Breast epithelium (tissue), 4 donors: ENCODE measurements around the gene LYL1. TPM values are rescaled to one million over a fixed set of nuclear protein-coding genes. Genes with fewer than 3 reads are reported as not detected.

Experiments
- DNase-seq, 2 donors: peaks; one replicate each; pipeline ENCODE4 v3.0.0-alpha.2; 2019; ENCODE audit warnings: low spot score in 2 of 2
- H3K27ac ChIP-seq, 2 donors: fragments of 200-600 bp; sonication (generic) in 1 of 2; one replicate each; pipeline ENCODE4 v1.5.1; 2016 to 2019; ENCODE audit warnings: mild to moderate bottlenecking in 1 of 2
- H3K27me3 ChIP-seq, 2 donors: fragments of 200-600 bp; sonication (generic) in 1 of 2; one replicate each; pipeline versions ENCODE4 v1.5.1 to v1.6.0; 2017 to 2019; ENCODE audit warnings: control low read depth in 1 of 2, mild to moderate bottlenecking in 1 of 2
- H3K36me3 ChIP-seq: fragments of 200-600 bp; one replicate; pipeline ENCODE4 v1.5.1; 2019
- H3K4me1 ChIP-seq, 2 donors: fragments of 200-600 bp; sonication (generic); one replicate each; pipeline ENCODE4 v1.5.1; 2016 to 2019; ENCODE audit warnings: control low read depth in 1 of 2
- H3K4me3 ChIP-seq, 3 donors: fragments of 200-600 bp; sonication (generic); 1 replicate in 2 of 3; 2 replicates in 1 of 3; pipeline ENCODE4 v1.5.1; 2016 to 2019; ENCODE audit warnings: mild to moderate bottlenecking in 3 of 3, moderate library complexity in 2 of 3
- H3K9me3 ChIP-seq, 2 donors: fragments of 200-600 bp; sonication (generic) in 1 of 2; one replicate each; pipeline ENCODE4 v1.5.1; 2016 to 2019; ENCODE audit warnings: control low read depth in 1 of 2
- POLR2A ChIP-seq: fragments of 450-650 bp; IDR thresholded peaks from one replicate; pipeline ENCODE4 v1.6.1; 2016; ENCODE audit warnings: antibody characterized with exemption, mild to moderate bottlenecking, moderate library complexity
- POLR2AphosphoS5 ChIP-seq, 3 donors: sonication (generic); formaldehyde crosslinking; IDR thresholded peaks; one replicate each; pipeline ENCODE4 v1.6.1; 2017; ENCODE audit warnings: antibody characterized with exemption in 3 of 3
- intact Hi-C: fragments of 100-400 bp; cut with DNase I; formaldehyde crosslinking; loops from one replicate; pipeline ENCODE4 v1.15.1; 2023; ENCODE audit warnings: low total_unique reads
- total RNA-seq, 3 donors: library from RNA; depleted of rRNA; stranded (reverse); fragments of >200 nt; gene quantifications; one replicate each; pipeline ENCODE4 v1.1.0, GENCODE V29; 2016
- TF ChIP-seq, protein P1 (sequence below), 3 donors: fragments of 450-650 bp; IDR thresholded peaks; one replicate each; pipeline ENCODE4 v1.5.1; 2016 to 2017; ENCODE audit warnings: antibody characterized with exemption in 3 of 3, mild to moderate bottlenecking in 3 of 3, moderate library complexity in 3 of 3

LYL1 gene
- total RNA-seq, 3 donors from 2014 or later = 7.0 to 21.0 (median 9.2) TPM

DNA sequence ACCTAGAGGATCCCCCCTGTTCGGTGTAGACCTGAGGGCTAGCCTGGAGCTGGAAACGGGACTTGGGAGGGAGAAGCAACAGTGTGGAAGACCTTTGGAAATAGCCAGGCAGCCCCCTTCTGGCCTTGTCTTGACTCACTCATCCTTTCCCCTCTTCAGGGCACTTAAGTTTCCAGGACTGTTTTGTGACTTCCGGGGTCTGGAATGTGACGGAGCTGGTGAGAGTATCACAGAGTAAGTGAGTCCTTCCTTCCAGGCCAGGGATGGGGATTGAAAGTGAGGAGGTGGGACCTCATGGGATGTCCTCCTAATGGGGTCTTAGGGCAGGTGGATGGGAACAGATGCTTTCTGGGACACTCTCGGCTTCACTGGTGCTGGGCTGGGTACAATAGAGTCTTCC, 29.4 kb downstream of the LYL1 start:
- intact Hi-C loops = no loop called here
- H3K9me3 ChIP-seq = no peaks in the 10 kb centered on the region
- H3K4me3 ChIP-seq = no peak overlapping the region
- H3K36me3 ChIP-seq = no peaks in the 10 kb centered on the region
- no peak for TF ChIP-seq POLR2AphosphoS5 (IDR thresholded peaks at IDR 0.05)
- TF ChIP-seq, protein P1, sequence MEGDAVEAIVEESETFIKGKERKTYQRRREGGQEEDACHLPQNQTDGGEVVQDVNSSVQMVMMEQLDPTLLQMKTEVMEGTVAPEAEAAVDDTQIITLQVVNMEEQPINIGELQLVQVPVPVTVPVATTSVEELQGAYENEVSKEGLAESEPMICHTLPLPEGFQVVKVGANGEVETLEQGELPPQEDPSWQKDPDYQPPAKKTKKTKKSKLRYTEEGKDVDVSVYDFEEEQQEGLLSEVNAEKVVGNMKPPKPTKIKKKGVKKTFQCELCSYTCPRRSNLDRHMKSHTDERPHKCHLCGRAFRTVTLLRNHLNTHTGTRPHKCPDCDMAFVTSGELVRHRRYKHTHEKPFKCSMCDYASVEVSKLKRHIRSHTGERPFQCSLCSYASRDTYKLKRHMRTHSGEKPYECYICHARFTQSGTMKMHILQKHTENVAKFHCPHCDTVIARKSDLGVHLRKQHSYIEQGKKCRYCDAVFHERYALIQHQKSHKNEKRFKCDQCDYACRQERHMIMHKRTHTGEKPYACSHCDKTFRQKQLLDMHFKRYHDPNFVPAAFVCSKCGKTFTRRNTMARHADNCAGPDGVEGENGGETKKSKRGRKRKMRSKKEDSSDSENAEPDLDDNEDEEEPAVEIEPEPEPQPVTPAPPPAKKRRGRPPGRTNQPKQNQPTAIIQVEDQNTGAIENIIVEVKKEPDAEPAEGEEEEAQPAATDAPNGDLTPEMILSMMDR (IDR thresholded peaks at IDR 0.05) = no peak
- peak overlapping the region; percentile 71 to 83 for H3K27ac ChIP-seq
- no peaks in the 10 kb centered on the region for H3K27me3 ChIP-seq
- H3K4me1 ChIP-seq = peaks cover 20 to 29% of the 10 kb centered on the region in 2 donors
- no peak for DNase-seq

DNA sequence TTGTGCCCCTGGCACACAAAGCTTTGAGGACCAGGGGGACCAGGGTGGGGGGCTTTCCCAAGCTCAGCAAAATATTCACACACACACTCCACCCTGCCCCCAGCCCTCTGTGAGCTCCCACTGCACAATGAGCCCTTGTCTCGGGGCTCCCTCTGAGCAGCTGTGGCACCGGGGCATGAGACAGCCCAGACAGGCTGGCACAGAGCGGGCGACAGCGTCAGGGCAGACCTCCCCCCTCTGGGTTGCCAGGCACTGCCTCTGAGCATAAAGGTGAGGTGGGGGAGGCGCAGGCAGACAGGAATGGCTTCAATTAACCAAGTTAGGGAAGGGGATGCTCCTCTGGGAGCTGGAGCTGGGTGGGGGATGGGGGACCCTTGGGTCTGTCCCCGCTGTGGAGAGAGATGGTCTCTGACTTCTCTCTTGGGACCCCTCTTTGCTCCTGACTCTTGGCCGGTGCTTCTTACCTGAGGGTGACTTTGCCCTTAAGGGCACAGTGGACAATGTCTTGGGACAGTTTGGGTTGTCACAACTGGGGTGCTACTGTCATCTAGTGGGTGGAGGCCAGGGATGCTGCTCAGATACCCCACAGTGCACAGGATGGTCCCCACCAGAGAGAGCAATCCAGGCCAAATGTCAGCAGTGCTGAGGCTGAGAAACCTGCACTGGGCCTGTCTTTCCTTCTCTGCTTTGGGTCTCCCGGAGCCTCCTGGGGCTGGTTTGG, 30.3 kb downstream of the LYL1 start:
- TF ChIP-seq POLR2AphosphoS5 (IDR thresholded peaks at IDR 0.05) (no peak), POLR2A (no peak)
- TF ChIP-seq, protein P1 (IDR thresholded peaks at IDR 0.05) = no peak
- H3K4me1 ChIP-seq = peaks cover 14 to 29% of the 10 kb centered on the region in 2 donors

DNA sequence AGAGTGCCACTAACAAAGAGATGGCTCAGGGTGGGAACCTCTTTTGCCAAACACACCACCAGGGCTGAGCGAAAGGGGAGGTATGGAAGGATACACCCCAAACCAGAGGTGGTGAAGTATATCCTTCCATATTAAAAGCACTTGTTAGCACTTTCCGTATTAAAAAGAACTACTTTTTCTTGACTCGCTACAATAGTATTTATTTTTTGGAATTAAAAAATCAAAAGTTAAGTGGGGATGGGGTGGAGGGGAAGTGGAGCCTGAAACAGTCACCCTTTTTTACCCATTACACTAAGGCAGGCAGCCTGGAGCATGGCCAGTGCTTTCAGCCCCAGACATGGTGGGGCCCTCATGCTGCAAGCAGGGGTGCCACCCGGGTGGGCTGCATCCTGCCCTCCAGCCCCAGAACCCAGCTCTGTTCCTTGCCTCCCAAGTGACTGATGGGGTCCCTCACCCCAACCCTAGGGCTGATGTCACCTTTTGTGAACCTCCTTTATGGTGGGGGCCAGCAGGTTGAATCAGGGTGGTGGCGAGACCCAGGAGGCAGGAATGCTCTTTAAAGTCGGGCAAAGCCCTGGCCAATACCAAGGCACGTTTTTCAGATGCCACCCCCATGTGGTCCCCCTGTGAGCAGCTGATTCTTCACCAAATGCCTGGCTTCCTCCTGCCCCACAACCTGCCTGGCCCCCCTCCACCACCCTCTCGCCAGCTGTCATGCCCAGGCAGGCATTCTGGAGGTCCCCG, 31.0 kb downstream of the LYL1 start:
- no peak for DNase-seq
- H3K4me1 ChIP-seq = peaks cover 6 to 27% of the 10 kb centered on the region in 2 donors
- no peak overlapping the region for H3K4me3 ChIP-seq
- H3K27me3 ChIP-seq = no peaks in the 10 kb centered on the region
- H3K9me3 ChIP-seq = no peaks in the 10 kb centered on the region
- TF ChIP-seq POLR2A = no peak
- TF ChIP-seq, protein P1 (IDR thresholded peaks at IDR 0.05) = no peak
- no peak for TF ChIP-seq POLR2AphosphoS5 (IDR thresholded peaks at IDR 0.05)
- intact Hi-C loops = no loop called here
- no peaks in the 10 kb centered on the region for H3K36me3 ChIP-seq
- peak overlapping the region; percentile 71 to 83 for H3K27ac ChIP-seq

More for the DNA sequence above, 30.3 kb downstream of the LYL1 start:
- Histone ChIP-seq H3K4me3 (no peak overlapping the region), H3K36me3 (no peaks in the 10 kb centered on the region), H3K27ac (peak overlapping the region; percentile 71 to 83), H3K27me3 (no peaks in the 10 kb centered on the region), H3K9me3 (no peaks in the 10 kb centered on the region)
- intact Hi-C loops = no loop called here
- no peak for DNase-seq

DNA sequence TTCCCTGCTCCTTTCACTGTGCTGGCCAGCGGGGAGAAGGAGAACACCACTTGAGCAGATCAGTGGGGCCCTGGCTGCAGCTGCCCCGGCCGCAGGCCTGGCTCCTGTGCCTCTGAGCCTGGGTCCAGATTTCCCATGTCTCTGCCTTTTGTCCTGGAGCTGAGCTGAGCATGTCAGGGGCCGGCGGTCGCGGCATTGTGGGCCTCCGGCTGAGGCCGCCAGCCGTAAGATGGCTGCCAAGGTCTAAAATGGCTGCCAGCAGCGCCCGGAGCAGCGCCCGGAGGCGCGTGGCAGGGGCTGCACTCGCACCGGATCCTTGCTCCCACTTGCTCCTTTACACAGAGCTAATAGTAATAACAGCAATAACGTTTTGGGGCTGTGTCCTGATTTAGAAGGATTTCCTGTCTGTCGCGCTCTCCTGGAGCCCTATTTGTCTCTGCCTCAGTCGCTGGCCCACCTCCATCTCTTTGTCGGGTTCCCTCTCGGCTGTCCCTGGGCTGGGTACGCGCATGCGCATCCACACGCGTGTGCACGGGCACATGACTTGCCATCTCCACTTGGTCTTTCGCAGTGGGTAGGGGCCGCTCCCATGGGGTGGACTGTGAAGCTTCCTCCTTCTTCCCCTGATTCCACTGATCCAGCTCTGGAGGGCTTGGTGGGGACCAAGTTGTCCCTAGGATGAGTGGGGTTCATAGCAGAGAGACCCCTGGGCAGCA, 32.1 kb downstream of the LYL1 start:
- peak overlapping the region in 1 of 3 donors; percentile 13 for H3K4me3 ChIP-seq
- H3K9me3 ChIP-seq = no peaks in the 10 kb centered on the region
- H3K27me3 ChIP-seq = no peaks in the 10 kb centered on the region
- intact Hi-C loops = no loop called here
- TF ChIP-seq POLR2AphosphoS5 (IDR thresholded peaks at IDR 0.05) (no peak), POLR2A (no peak)
- TF ChIP-seq, protein P1 (IDR thresholded peaks at IDR 0.05) = no peak
- peaks cover 3 to 35% of the 10 kb centered on the region in 2 donors for H3K4me1 ChIP-seq
- H3K36me3 ChIP-seq = no peaks in the 10 kb centered on the region
- DNase-seq = no peak
- peak overlapping the region; percentile 71 to 83 for H3K27ac ChIP-seq
